A549 (cell line): Measurements from ENCODE around the gene TTI1. TPM values are rescaled to one million over a fixed set of nuclear protein-coding genes. Genes with fewer than 3 reads are reported as not detected.
A peak's percentile ranks its signal among the peaks of the same experiment; 100 is the strongest.

Experiments
- ATAC-seq, 2 experiments: fragments of 200-7000 bp in 1 of 2; fragments of >200 bp in 1 of 2; cut with Nextera tagmentation in 1 of 2; cut with Tn5 transposase in 1 of 2; 3 replicates each; pipeline versions ENCODE4 v1.8.0 to v1.9.1; 2018 to 2020; ENCODE audit warnings: mild to moderate bottlenecking in 1 of 2, moderate library complexity in 1 of 2
- CTCF ChIA-PET: fragments of 300-600 bp; sonication (Branson Sonifier 250); formaldehyde crosslinking; extraction: SDS; loops from one replicate; lab custom pipeline; 2021; ENCODE audit warnings: antibody characterized with exemption, inconsistent platforms; lab: Yijun Ruan, JAX
- POLR2A ChIA-PET: fragments of 350-600 bp; formaldehyde crosslinking; extraction: SDS; loops from one replicate; lab custom pipeline; 2021; ENCODE audit warnings: antibody characterized with exemption, inconsistent platforms; lab: Yijun Ruan, JAX
- DNase-seq, 2 experiments: peaks; one replicate each; pipeline versions ENCODE4 v3.0.0 to v3.0.0-alpha.2; 2011 to 2016; ENCODE audit warnings: low read depth in 1 of 2, low spot score in 1 of 2
- FAIRE-seq: peaks from 2 replicates; lab custom pipeline; 2011; peaks lifted over from hg19 to GRCh38; lab: Jason Lieb, UNC
- H3K27ac ChIP-seq, 2 experiments: fragments of >200 bp; sonication (Bioruptor Twin); formaldehyde crosslinking; 3 replicates each; pipeline ENCODE4 v1.5.1; 2016 to 2017
- H3K4me1 ChIP-seq: fragments of >200 bp; sonication (Bioruptor Twin); formaldehyde crosslinking; 3 replicates; pipeline ENCODE4 v1.6.1; 2016
- H3K4me2 ChIP-seq: fragments of >200 bp; sonication (Bioruptor Twin); formaldehyde crosslinking; 3 replicates; pipeline ENCODE4 v1.6.1; 2016
- H3K4me3 ChIP-seq: fragments of >200 bp; sonication (Bioruptor Twin); formaldehyde crosslinking; 3 replicates; pipeline ENCODE4 v1.5.1; 2016
- H3K9me3 ChIP-seq: fragments of >200 bp; sonication (Bioruptor Twin); formaldehyde crosslinking; 3 replicates; pipeline ENCODE4 v1.6.1; 2016
- CBX2 ChIP-seq: fragments of 200-600 bp; sonication (generic); IDR thresholded peaks from 2 replicates; pipeline ENCODE4 v1.6.1; 2016; ENCODE audit warnings: low read depth, mild to moderate bottlenecking, borderline replicate concordance
- CEBPB ChIP-seq, 2 experiments: fragments of >200 bp in 1 of 2; sonication (Bioruptor Twin) in 1 of 2; formaldehyde crosslinking in 1 of 2; IDR thresholded peaks; 2 replicates each; pipeline ENCODE4 v1.6.1; 2012 to 2016
- CHD2 ChIP-seq: fragments of 150-350 bp; IDR thresholded peaks from 2 replicates; pipeline ENCODE4 v1.6.1; 2014; ENCODE audit warnings: low read length; ENCODE audit not compliant: partially characterized antibody
- CTCF ChIP-seq: fragments of >200 bp; sonication (Bioruptor Twin); formaldehyde crosslinking; IDR thresholded peaks from 3 replicates; pipeline ENCODE4 v1.5.1; 2016
- E2F6 ChIP-seq: IDR thresholded peaks from 2 replicates; pipeline ENCODE4 v1.6.1; 2012; ENCODE audit warnings: low read depth, borderline replicate concordance
- EHF ChIP-seq: fragments of 250-450 bp; sonication (Bioruptor Pico); IDR thresholded peaks from 2 replicates; pipeline ENCODE4 v1.5.0; 2020; ENCODE audit warnings: mild to moderate bottlenecking
- EHMT2 ChIP-seq: fragments of 200-600 bp; sonication (generic); IDR thresholded peaks from 2 replicates; pipeline ENCODE4 v1.6.1; 2016; ENCODE audit warnings: antibody characterized with exemption, low read depth, mild to moderate bottlenecking, moderate library complexity
- ELK1 ChIP-seq: fragments of 150-350 bp; IDR thresholded peaks from 2 replicates; pipeline ENCODE4 v1.6.1; 2014; ENCODE audit warnings: low read depth, mild to moderate bottlenecking, low read length
- FOSL2 ChIP-seq, 2 experiments: fragments of 450-650 bp in 1 of 2; fragments of >200 bp in 1 of 2; sonication (Bioruptor Twin) in 1 of 2; formaldehyde crosslinking; IDR thresholded peaks; 2 replicates each; pipeline versions ENCODE4 v1.5.0 to v1.6.1; 2016 to 2020; ENCODE audit warnings: mild to moderate bottlenecking in 1 of 2, moderate library complexity in 1 of 2
- HEYL ChIP-seq: fragments of 250-450 bp; sonication (Bioruptor Pico); IDR thresholded peaks from 2 replicates; pipeline ENCODE4 v1.8.0; 2021; ENCODE audit warnings: mild to moderate bottlenecking, moderate library complexity
- HOXB5 ChIP-seq: fragments of 250-450 bp; sonication (Bioruptor Pico); IDR thresholded peaks from 2 replicates; pipeline ENCODE4 v1.5.0; 2020; ENCODE audit warnings: mild to moderate bottlenecking, moderate library complexity
- JUN ChIP-seq, 2 experiments: fragments of >200 bp; sonication (Bioruptor Twin); formaldehyde crosslinking; IDR thresholded peaks; 2 replicates in 1 of 2; 3 replicates in 1 of 2; pipeline ENCODE4 v1.6.1; 2016 to 2017
- JUNB ChIP-seq: fragments of >200 bp; sonication (Bioruptor Twin); formaldehyde crosslinking; IDR thresholded peaks from 2 replicates; pipeline ENCODE4 v1.6.1; 2016
- KDM5A ChIP-seq: fragments of 200-600 bp; sonication (generic); IDR thresholded peaks from 2 replicates; pipeline ENCODE4 v1.6.1; 2016; ENCODE audit warnings: antibody characterized with exemption, mild to moderate bottlenecking
- MYC ChIP-seq: IDR thresholded peaks from 2 replicates; pipeline ENCODE4 v1.6.1; 2012; ENCODE audit warnings: mild to moderate bottlenecking, inconsistent platforms, low read length, improper control_type of control experiment, borderline replicate concordance
- NPAS2 ChIP-seq: fragments of 250-450 bp; sonication (Bioruptor Pico); IDR thresholded peaks from 2 replicates; pipeline ENCODE4 v1.8.0; 2022; ENCODE audit warnings: mild to moderate bottlenecking, moderate library complexity, borderline replicate concordance
- RARB ChIP-seq: fragments of 250-450 bp; sonication (Bioruptor Pico); IDR thresholded peaks from 2 replicates; pipeline ENCODE4 v1.8.0; 2021; ENCODE audit warnings: mild to moderate bottlenecking, moderate library complexity
- SMC3 ChIP-seq: fragments of >200 bp; sonication (Bioruptor Twin); formaldehyde crosslinking; IDR thresholded peaks from 3 replicates; pipeline ENCODE4 v1.6.1; 2018; ENCODE audit warnings: inconsistent platforms
- USF2 ChIP-seq: fragments of 450-650 bp; IDR thresholded peaks from 2 replicates; pipeline ENCODE4 v1.6.1; 2014; ENCODE audit warnings: antibody characterized with exemption
- ZC3H11A ChIP-seq: fragments of 450-650 bp; IDR thresholded peaks from 2 replicates; pipeline ENCODE4 v1.6.1; 2014; ENCODE audit warnings: antibody characterized with exemption, mild to moderate bottlenecking
- WGBS: methylation state at CpG from one replicate; pipeline ENCODE4 v1.1.6; 2017; ENCODE audit errors: missing lambda C conversion rate; 5-methylcytosine and 5-hydroxymethylcytosine counted together
- polyA plus RNA-seq, 4 experiments: library from polyadenylated mRNA; depleted of rRNA in 3 of 4; stranded (reverse); fragments of >200 nt; fragmentation: RNase III in 1 of 4; extraction: RNeasy Plus Mini Kit Qiagen cat#74134 plus additional on column Dnase treatment in 1 of 4; gene quantifications; 2 replicates in 3 of 4; 3 replicates in 1 of 4; pipeline ENCODE4 v1.2.3, GENCODE V29; 2011 to 2017

The TTI1 gene
- polyA plus RNA-seq, 2 of the 4 experiments (the other 2 are of a cell fraction), result 20.6 to 27.9 TPM

- TF ChIP-seq FOSL2 (IDR thresholded peaks at IDR 0.05) (no peak), FOSL2 (CRISPR knock-in tag; IDR thresholded peaks at IDR 0.05) (no peak), MYC (no peak), ELK1 (no peak), CHD2 (no peak), NPAS2 (CRISPR knock-in tag) (no peak), EHF (CRISPR knock-in tag) (no peak), USF2 (no peak), E2F6 (no peak), KDM5A (no peak), CEBPB (IDR thresholded peaks at IDR 0.05) (no peak), EHMT2 (no peak), CBX2 (no peak), SMC3 (no peak), RARB (CRISPR knock-in tag) (no peak), JUN (IDR thresholded peaks at IDR 0.05) (no peak)
- H3K27ac ChIP-seq, result no peak overlapping the region
- no peak overlapping the region for H3K4me2 ChIP-seq
- ATAC-seq (no peak), FAIRE-seq (no peak), DNase-seq (no peak)
- ChIA-PET CTCF (interaction anchor here (0.6 to 1.6 kb wide), 5 partner anchors 16 to 465 kb away, joined by 3 to 4 read pairs (median 3); no protein-coding TSS in a partner anchor), POLR2A (no interaction called here)
- H3K4me3 ChIP-seq, result no peak overlapping the region
- H3K9me3 ChIP-seq, result no peaks in the 10 kb centered on the region
- H3K4me1 ChIP-seq, result peaks cover 18% of the 10 kb centered on the region
- 90% methylated on average over 3 of the region's 3 CpGs for WGBS
These were observed 3.8 kb downstream of the TTI1 start for GRCh38 chr20:38029453-38029852.

GRCh38 chr20:38024496-38024895, 8.8 kb downstream of the TTI1 start:
- Histone ChIP-seq H3K9me3 (peaks cover 3% of the 10 kb centered on the region; the same call in 2 of the 3 replicates), H3K4me2 (peak overlapping the region; percentile 50), H3K4me1 (peaks cover 31% of the 10 kb centered on the region), H3K4me3 (no peak overlapping the region), H3K27ac (peak overlapping the region; percentile 15 to 61; a peak in 4 of 6 replicates)
- DNase-seq (no peak), ATAC-seq (no peak), FAIRE-seq (no peak)
- ChIA-PET CTCF (interaction anchor here (1.0 to 1.4 kb wide), 2 partner anchors 9 to 33 kb away, joined by 3 to 5 read pairs; partner anchors contain the start of genes RPRD1B and TTI1), POLR2A (no interaction called here)
- no peak for TF ChIP-seq RARB (CRISPR knock-in tag)
- TF ChIP-seq HEYL (CRISPR knock-in tag), result no peak
- TF ChIP-seq CTCF, result no peak
- no peak for TF ChIP-seq ELK1
- no peak for TF ChIP-seq JUNB
- TF ChIP-seq ZC3H11A, result no peak
- TF ChIP-seq HOXB5 (CRISPR knock-in tag), result no peak
- 91% methylated on average over 5 of the region's 5 CpGs for WGBS
